GM18951 (cell line): ENCODE results near the gene CCN5.

Experiments used
- POLR2A ChIP-seq: IDR thresholded peaks from 4 replicates; pipeline ENCODE4 v1.6.1; 2011; ENCODE audit warnings: mild to moderate bottlenecking; ENCODE audit not compliant: insufficient read length, insufficient read depth; ENCODE audit errors: extremely low read depth
- in situ Hi-C: fragments of 300-500 bp; cut with MboI; formaldehyde crosslinking; loops from one replicate; pipeline ENCODE4 v1.12.0; 2022; ENCODE audit warnings: low sequenced_read_pairs, mixed read lengths, inconsistent platforms; ENCODE audit not compliant: unreplicated experiment

The CCN5 gene

DNA sequence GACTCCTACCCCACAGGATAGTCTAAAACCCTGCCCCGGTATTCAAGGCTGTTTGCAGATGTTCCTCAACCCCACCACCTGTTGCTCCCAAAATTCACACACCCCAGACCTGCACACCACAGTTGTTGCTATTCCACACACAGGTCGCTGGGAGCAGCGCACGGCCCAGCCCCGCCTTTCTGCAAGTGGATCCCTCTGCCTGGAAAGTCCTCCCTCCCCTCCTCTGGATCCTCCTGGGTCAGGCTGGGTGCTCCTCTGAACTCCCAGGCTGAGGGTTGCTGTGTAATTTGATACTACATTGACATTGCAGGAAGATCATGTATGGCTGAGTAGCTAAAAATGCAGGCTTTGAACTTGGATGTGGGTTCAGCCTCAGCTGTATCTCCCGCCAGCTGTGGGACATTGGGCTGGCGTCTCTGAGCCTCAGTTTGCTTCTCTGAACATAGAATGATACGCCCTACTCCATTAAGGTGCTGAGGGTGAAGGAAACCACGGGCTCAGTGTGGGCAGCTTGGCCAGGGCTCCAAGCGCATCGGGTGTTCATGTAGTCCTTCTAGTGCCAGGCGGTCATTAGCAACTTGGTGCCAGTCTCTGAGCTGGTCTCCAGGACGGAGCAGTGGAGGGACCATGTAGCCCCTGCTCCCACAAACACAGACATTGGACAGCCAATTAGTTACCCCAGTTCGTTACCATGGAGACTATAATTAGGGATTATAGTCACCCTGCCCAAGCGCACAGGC lies 13.9 kb upstream of the CCN5 start:
- no peak for TF ChIP-seq POLR2A
- in situ Hi-C loops: no loop called here

DNA sequence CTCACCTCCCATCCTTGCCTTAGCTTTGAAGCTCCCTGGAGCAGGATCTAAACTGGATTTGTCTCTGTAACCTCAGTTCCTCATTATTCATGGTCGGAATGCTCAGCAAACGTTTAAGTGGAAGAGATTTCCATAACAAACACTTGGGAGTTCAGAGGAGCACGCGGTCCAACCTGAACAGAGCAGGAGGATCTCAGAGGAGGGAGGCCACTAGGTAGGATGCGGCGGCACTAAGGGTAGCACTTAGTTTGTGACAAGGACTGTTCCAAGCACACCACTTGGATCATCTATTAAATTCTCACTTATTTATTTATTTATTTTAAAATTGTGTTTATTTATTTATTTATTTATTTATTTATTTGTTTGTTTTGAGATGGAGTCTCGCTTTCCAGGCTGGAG lies 13.3 kb upstream of the CCN5 start:
- TF ChIP-seq POLR2A: no peak

DNA sequence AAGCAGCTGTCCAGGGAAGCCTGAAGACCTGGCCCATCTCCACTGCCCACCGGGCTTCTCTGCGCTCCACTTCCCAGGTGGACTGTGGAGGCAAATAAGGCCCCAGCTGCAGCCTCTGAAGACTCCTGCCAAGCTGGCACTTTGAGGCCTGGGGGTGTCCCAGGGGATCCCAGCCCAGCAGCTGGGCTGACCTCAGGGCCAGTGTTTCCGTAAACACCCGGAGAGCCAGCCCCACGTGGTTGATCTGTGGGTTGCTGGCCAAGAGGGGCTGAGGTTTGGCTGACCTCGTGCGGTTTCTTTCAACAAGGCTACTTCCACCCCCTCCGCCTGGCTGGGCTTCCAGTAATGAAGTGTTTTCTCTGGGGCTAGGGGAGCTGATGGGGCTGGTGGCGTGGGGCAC lies 12.4 kb upstream of the CCN5 start:
- no peak for TF ChIP-seq POLR2A
- in situ Hi-C loops: no loop called here

More for the DNA sequence above, 13.3 kb upstream of the CCN5 start:
- in situ Hi-C loops: no loop called here

GRCh38 chr20:44703183-44703925 lies 11.8 kb upstream of the CCN5 start:
- in situ Hi-C loops: no loop called here
- no peak for TF ChIP-seq POLR2A

GRCh38 chr20:44703956-44704488 lies 11.1 kb upstream of the CCN5 start:
- in situ Hi-C loops: no loop called here

DNA sequence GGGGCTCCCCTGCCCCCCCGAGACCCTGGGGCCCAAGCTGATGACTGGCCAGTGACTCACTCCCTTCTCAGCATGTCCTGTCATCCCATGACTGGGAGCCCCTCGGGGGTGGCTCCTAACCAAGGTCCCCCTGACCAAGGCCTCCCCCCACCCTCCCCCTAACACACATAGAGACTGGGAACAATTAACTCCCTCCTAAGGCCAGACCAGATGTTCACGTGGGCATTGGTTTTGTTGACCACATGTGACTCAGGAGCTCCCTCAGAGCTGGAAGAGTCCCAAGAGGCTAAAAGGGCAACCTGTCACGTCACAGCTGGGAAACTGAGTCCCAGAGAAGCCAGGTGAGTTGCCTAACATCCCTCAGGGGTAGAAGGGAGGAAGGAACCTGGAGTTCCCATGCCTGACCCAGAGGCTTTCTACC lies 10.6 kb upstream of the CCN5 start:
- no peak for TF ChIP-seq POLR2A
- in situ Hi-C loops: no loop called here

More at GRCh38 chr20:44703956-44704488, 11.1 kb upstream of the CCN5 start:
- TF ChIP-seq POLR2A: no peak

GRCh38 chr20:44705364-44706094 lies 9.6 kb upstream of the CCN5 start:
- in situ Hi-C loops: no loop called here
- no peak for TF ChIP-seq POLR2A

DNA sequence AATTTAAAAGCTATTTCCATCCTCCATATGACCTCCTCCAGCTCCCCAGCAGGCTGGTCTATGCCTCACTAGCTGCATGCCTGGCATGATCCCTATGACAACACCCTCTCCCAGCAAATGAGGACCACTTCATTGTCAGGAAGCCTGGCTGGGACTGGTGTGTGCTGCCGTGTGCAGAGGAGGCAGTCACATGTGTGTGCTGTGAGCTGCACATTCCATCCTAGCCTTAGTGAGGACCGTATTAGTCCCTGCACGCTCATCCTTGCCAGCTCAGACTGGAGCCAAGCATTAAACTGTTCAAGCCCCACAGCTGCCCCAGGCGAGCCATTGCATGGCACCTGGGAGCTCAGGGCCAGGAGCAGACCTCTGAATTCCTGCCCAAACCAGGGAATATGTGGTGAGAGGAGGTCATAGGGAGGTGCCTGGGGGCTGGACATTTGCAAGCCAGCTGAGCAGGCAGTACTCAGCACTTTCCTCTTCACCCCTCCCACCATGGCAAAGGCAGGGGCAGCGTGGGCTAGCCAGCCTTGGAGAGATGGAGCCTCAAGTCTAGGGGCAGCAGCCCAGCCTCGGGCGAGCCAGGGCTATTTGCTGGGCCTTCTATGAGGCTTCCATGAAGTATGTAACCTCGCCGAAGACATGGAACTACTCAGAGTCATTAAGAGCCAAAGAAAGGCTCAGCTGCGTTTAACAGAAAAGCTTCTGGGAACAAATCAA lies 8.7 kb upstream of the CCN5 start:
- in situ Hi-C loops: no loop called here
- TF ChIP-seq POLR2A: no peak

GRCh38 chr20:44707018-44707579 lies 8.1 kb upstream of the CCN5 start:
- TF ChIP-seq POLR2A: no peak
- in situ Hi-C loops: no loop called here

DNA sequence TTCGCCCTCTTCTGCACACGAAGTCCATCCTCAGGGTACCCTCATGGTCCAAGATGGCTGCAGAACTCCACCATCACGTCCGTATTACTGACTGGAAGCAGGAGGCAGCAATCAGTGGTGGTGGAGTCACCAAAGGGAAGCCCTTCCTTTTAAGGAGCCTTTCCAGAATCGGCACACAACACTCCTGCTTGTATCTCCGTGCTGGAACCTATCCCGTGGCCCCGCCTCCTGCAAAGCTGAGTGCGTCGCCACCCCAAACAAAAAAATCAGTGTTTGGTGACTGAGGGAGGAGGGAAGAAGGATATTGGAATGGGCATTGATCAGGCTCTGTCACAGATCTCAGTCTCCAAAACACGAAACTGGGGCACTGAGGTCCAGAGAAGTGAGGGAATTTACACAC lies 5.8 kb upstream of the CCN5 start:
- in situ Hi-C loops: no loop called here
- no peak for TF ChIP-seq POLR2A

GRCh38 chr20:44709797-44710196 lies 5.4 kb upstream of the CCN5 start:
- in situ Hi-C loops: no loop called here
- no peak for TF ChIP-seq POLR2A

GRCh38 chr20:44711237-44711636 lies 3.9 kb upstream of the CCN5 start:
- in situ Hi-C loops: no loop called here
- no peak for TF ChIP-seq POLR2A
